ENCODE data around the gene MRPL4. TPM values are rescaled to one million over a fixed set of nuclear protein-coding genes. Genes with fewer than 3 reads are reported as not detected.

The MRPL4 gene
- total and polyA plus RNA-seq, 10 of the 15 experiments (the other 5 are each of a cell fraction or from before 2014, with no cell fraction given) = 0.79 to 221 (median 112) TPM

GRCh38 chr19:10288662-10289166 is 36.7 kb downstream of the MRPL4 start:
- Histone ChIP-seq H3K9me3 (replicated peaks; ENCODE audit: control insufficient read depth, insufficient read depth, low read length) (no peaks in the 10 kb centered on the region; the same call in 2 of the 3 replicates), H3K4me3 (peak overlapping the region; percentile 77), H3K36me3 (ENCODE audit: control insufficient read depth in 2 of 2, insufficient read depth in 2 of 2, low read length in 1 of 2) (peaks cover 21% of the 10 kb centered on the region in 2 experiments; a peak in 3 of 4 replicates), H2AFZ (ENCODE audit: control insufficient read depth, low read depth, low read length) (peak overlapping the region; percentile 94), H3K27ac (ENCODE audit: control insufficient read depth, insufficient read depth) (peak overlapping the region; percentile 24; the same call in 1 of the 2 replicates), H3K9ac (ENCODE audit: control insufficient read depth, insufficient read depth, low read length) (peak overlapping the region; percentile 49; the same call in 1 of the 2 replicates), H3K27me3 (replicated peaks in 1 of 2; ENCODE audit: control insufficient read depth in 2 of 2, insufficient read depth in 2 of 2, low read length in 1 of 2) (peaks cover 1 to 15% of the 10 kb centered on the region in 2 experiments), H3K4me2 (ENCODE audit: control insufficient read depth, insufficient read depth) (peak overlapping the region; percentile 98), H3K4me1 (ENCODE audit: control insufficient read depth, insufficient read depth, low read length) (peaks cover 73% of the 10 kb centered on the region), H4K20me1 (ENCODE audit: control insufficient read depth, insufficient read depth) (peaks cover 9% of the 10 kb centered on the region; the same call in 1 of the 2 replicates), H3K79me2 (ENCODE audit: control insufficient read depth, insufficient read depth, low read length) (no peaks in the 10 kb centered on the region)
- ChIA-PET SMC1A (ENCODE audit: uncharacterized antibody, unreplicated experiment) (interaction anchor here (0.7 to 3.7 kb wide), 13 partner anchors 9 to 102 kb away, joined by 3 to 50 read pairs (median 4); partner anchors contain the start of genes ICAM1 and TYK2), RAD21 (ENCODE audit: unreplicated experiment) (interaction anchor here (0.9 to 5.4 kb wide), 16 partner anchors 9 to 115 kb away, joined by 3 to 119 read pairs (median 4); partner anchors contain the start of genes CDC37, ICAM1, MRPL4 and RAVER1), CTCF (interaction anchor here (0.7 to 5.9 kb wide), 13 partner anchors 9 to 190 kb away, joined by 3 to 72 read pairs (median 5); partner anchors contain the start of genes ICAM1 and TYK2), POLR2A (interaction anchor here (0.6 to 5.5 kb wide), 18 partner anchors 8 to 280 kb away, joined by 3 to 69 read pairs (median 4); partner anchors contain the start of genes CDC37, CDKN2D, FDX2 and ICAM1)
- 2% methylated on average over 23 of the region's 23 CpGs for WGBS (ENCODE audit: insufficient coverage, insufficient replicate concordance, low lambda C conversion rate, missing lambda C conversion rate)
- in situ Hi-C loops (cut with MboI) (no loop called here), intact Hi-C loops (cut with micrococcal nuclease; ENCODE audit: unreplicated experiment) (no loop called here)
- BruUV-seq (replicated peaks) = no TSS peak
- DNase-seq (ENCODE audit: low read depth, low spot score) (no peak), ATAC-seq (peak; percentile 58), FAIRE-seq (peak; percentile 75)
- TF ChIP-seq POLR2AphosphoS2 (IDR thresholded peaks at IDR 0.05; ENCODE audit: low read depth, low read length) = no peak
- TF ChIP-seq, protein P1, sequence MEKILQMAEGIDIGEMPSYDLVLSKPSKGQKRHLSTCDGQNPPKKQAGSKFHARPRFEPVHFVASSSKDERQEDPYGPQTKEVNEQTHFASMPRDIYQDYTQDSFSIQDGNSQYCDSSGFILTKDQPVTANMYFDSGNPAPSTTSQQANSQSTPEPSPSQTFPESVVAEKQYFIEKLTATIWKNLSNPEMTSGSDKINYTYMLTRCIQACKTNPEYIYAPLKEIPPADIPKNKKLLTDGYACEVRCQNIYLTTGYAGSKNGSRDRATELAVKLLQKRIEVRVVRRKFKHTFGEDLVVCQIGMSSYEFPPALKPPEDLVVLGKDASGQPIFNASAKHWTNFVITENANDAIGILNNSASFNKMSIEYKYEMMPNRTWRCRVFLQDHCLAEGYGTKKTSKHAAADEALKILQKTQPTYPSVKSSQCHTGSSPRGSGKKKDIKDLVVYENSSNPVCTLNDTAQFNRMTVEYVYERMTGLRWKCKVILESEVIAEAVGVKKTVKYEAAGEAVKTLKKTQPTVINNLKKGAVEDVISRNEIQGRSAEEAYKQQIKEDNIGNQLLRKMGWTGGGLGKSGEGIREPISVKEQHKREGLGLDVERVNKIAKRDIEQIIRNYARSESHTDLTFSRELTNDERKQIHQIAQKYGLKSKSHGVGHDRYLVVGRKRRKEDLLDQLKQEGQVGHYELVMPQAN (conservative IDR thresholded peaks at IDR 0.05) = no peak
- TF ChIP-seq ESRRA (IDR thresholded peaks at IDR 0.05; ENCODE audit: low read length) = no peak
- TF ChIP-seq KLF5 (IDR thresholded peaks at IDR 0.05; ENCODE audit: partially characterized antibody) = peak; percentile 31
- TF ChIP-seq USF1 (IDR thresholded peaks at IDR 0.05; ENCODE audit: borderline replicate concordance, extremely low read length, insufficient read depth, low read depth, low read length) = no peak
- no peak for TF ChIP-seq SIX5 (IDR thresholded peaks at IDR 0.05; ENCODE audit: low read depth, low read length, severe bottlenecking)
- peak; percentile 33; the same call in 1 of the 2 replicates for TF ChIP-seq NBN (IDR thresholded peaks at IDR 0.05)
- no peak for TF ChIP-seq EED (IDR thresholded peaks at IDR 0.05; ENCODE audit: low read depth)
- TF ChIP-seq STAT1 (conservative IDR thresholded peaks at IDR 0.05) = 0 out of 2 replicates have a peak, but pooled peaks have one; percentile 23
- TF ChIP-seq, protein P2, sequence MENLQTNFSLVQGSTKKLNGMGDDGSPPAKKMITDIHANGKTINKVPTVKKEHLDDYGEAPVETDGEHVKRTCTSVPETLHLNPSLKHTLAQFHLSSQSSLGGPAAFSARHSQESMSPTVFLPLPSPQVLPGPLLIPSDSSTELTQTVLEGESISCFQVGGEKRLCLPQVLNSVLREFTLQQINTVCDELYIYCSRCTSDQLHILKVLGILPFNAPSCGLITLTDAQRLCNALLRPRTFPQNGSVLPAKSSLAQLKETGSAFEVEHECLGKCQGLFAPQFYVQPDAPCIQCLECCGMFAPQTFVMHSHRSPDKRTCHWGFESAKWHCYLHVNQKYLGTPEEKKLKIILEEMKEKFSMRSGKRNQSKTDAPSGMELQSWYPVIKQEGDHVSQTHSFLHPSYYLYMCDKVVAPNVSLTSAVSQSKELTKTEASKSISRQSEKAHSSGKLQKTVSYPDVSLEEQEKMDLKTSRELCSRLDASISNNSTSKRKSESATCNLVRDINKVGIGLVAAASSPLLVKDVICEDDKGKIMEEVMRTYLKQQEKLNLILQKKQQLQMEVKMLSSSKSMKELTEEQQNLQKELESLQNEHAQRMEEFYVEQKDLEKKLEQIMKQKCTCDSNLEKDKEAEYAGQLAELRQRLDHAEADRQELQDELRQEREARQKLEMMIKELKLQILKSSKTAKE (IDR thresholded peaks at IDR 0.05; ENCODE audit: low read depth, poor library complexity, severe bottlenecking) = no peak
- TF ChIP-seq, protein P3, sequence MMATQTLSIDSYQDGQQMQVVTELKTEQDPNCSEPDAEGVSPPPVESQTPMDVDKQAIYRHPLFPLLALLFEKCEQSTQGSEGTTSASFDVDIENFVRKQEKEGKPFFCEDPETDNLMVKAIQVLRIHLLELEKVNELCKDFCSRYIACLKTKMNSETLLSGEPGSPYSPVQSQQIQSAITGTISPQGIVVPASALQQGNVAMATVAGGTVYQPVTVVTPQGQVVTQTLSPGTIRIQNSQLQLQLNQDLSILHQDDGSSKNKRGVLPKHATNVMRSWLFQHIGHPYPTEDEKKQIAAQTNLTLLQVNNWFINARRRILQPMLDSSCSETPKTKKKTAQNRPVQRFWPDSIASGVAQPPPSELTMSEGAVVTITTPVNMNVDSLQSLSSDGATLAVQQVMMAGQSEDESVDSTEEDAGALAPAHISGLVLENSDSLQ (IDR thresholded peaks at IDR 0.05) = no peak
- TF ChIP-seq NFYB (IDR thresholded peaks at IDR 0.05; ENCODE audit: insufficient read depth, low read depth, low read length) = peak; percentile 74
- TF ChIP-seq SMARCA5 (IDR thresholded peaks at IDR 0.05) = 0 out of 2 replicates have a peak, but pooled peaks have one; percentile 26
- TF ChIP-seq CREB1 (IDR thresholded peaks at IDR 0.05; ENCODE audit: low read depth) = 0 out of 2 replicates have a peak, but pooled peaks have one; percentile 2
- no peak for TF ChIP-seq ZNF274 (IDR thresholded peaks at IDR 0.05; ENCODE audit: insufficient read depth, insufficient read length)
- 0 out of 2 replicates have a peak, but pooled peaks have one; percentile 2 for TF ChIP-seq CHD2 (IDR thresholded peaks at IDR 0.05; ENCODE audit: borderline replicate concordance, low read depth, low read length)
- TF ChIP-seq FOXK2 (IDR thresholded peaks at IDR 0.05) = no peak

All from GM12878 (cell line).